GM21526 (cell line): ENCODE measurements around the gene GIN1.
"Not testable (repeated sequence)": the region's sequence is repeated elsewhere in the genome, so short reads cannot be mapped to it uniquely, and the experiment has no call there.

Source experiments
- ATAC-seq: cut with Tn5 transposase; IDR thresholded peaks from one replicate; pipeline ENCODE4 v1.9.1; 2021; ENCODE audit warnings: moderate library complexity; ENCODE audit not compliant: unreplicated experiment, low FRiP score

Gene GIN1

GRCh38 chr5:103119765-103120606 lies at the start of gene GIN1, which contains the start of gene PPIP5K2:
TSS of gene GIN1 (minus strand) at chr5:103120138. CDS start at chr5:103108707, 11,431 bp downstream.
TSS of gene PPIP5K2 (plus strand) at chr5:103120301. CDS start at chr5:103129590, 9,289 bp downstream.
- peak; percentile 93 for ATAC-seq

GRCh38 chr5:103166706-103167105 lies 46.8 kb upstream of the GIN1 start:
- ATAC-seq: no peak

GRCh38 chr5:103151156-103151555 lies 31.2 kb upstream of the GIN1 start:
- no peak for ATAC-seq

- no peak for ATAC-seq
Measured at GRCh38 chr5:103148213-103148612, 28.3 kb upstream of the GIN1 start.

GRCh38 chr5:103145196-103145595 lies 25.3 kb upstream of the GIN1 start:
- no peak for ATAC-seq

GRCh38 chr5:103142132-103142531 lies 22.2 kb upstream of the GIN1 start:
- ATAC-seq: not testable (repeated sequence)

GRCh38 chr5:103139264-103139865 lies 19.4 kb upstream of the GIN1 start:
- peak; percentile 95 for ATAC-seq

GRCh38 chr5:103138202-103138690 lies 18.3 kb upstream of the GIN1 start:
- no peak for ATAC-seq

DNA sequence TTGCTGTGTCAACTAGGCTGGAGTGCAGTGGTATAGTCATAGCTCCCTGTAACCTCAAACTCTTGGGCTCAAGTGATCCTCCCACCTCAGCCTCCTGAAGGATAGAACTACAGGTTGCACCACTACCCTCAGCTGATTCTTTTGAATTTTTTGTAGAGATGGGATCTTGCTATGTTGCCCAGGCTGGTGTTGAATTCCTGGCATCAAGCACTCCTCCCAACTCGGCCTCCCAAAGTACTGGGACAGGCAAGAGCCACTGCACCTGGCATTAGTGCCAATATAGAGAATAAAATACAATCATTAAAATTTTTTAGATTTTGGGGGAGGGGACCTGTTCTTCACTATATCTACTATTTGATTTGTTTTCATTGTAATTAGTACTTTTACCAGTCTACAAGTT lies 15.5 kb upstream of the GIN1 start:
- ATAC-seq: no peak

- ATAC-seq: no peak
Measured at GRCh38 chr5:103133231-103133630, 13.3 kb upstream of the GIN1 start.

GRCh38 chr5:103132684-103133083 lies 12.7 kb upstream of the GIN1 start:
- ATAC-seq: no peak

DNA sequence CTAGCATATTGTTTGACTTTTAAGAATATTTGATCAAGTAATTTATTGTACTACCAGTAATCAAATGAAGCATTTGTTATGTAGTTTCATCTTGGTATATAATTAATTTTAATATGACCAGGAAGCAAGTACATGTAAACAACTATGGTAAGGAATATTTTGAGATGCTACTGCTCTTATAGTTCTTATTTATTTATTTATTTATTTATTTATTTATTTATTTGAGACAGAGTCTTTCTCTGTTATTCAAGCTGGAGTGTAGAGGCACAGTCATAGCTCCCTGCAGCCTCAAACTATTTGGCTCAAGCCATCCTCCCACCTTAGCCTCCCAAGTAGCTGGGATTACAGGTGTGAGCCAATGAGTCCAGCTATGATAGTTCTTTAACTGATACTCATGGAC lies 8.3 kb upstream of the GIN1 start:
- ATAC-seq: no peak

DNA sequence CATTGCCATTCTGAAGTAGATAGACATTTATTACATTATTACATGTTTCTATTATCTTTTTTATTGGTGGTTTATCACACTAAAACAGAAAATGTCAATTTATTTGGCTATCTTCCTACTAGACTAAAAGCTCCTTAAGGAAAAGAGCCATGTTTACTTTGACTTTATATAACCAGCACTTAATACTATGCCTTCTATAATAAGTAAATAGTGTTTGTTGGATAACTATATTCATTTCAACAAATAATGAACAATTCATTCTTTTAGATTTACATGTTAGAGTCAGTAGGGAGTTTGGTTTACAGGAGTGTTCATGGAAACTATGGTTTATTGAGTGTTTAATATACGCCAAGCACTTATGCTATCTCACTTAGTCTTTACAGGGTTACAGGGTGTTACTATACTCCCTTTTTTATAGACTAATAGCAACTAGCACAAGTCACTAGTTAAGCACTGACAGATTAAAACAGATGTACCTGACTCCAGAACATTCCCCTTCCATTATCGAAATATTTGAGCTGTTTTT lies 7.4 kb upstream of the GIN1 start:
- ATAC-seq: no peak

GRCh38 chr5:103126557-103126956 lies 6.6 kb upstream of the GIN1 start:
- ATAC-seq: no peak

- no peak for ATAC-seq
Measured at GRCh38 chr5:103122242-103122641, 2.3 kb upstream of the GIN1 start.

GRCh38 chr5:103120607-103121200 lies 766 bp upstream of the GIN1 start:
- ATAC-seq: no peak

- ATAC-seq: no peak
Measured at GRCh38 chr5:103119070-103119764, 721 bp downstream of the GIN1 start.

DNA sequence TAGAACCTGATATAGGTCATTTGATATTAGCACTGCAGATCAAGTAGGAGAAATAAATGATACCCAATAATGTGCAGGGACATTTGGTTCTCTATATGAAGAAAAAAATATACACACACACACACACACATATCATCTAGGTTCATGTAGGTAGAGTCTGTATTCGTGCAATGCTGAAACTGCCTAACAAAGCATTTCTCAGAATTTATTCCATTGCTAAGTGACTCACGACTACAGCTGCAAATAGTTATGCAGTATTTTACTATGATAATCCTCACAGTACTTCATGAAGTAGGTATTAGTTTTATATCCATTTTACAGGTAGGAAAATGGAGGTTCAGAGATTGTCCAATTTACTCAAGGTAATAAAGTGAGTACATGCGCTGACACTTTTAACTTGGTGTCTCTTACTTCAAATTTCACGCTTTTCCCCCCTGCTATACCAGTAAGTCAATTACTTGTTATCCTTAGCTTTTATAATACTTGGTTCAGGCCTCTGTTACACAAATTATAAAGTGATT lies 2.4 kb downstream of the GIN1 start:
- ATAC-seq: no peak

GRCh38 chr5:103114440-103114839 lies 5.5 kb downstream of the GIN1 start:
- no peak for ATAC-seq

- no peak for ATAC-seq
Measured at GRCh38 chr5:103112910-103113309, 7.0 kb downstream of the GIN1 start.
